ENCODE data around the gene GARS1.

GRCh38 chr7:30562498-30562897 is 32.2 kb upstream of the GARS1 start:
- TF ChIP-seq CTCF (IDR thresholded peaks at IDR 0.05): peak; percentile 6
- no peak for TF ChIP-seq EZH2 (IDR thresholded peaks at IDR 0.05)
- TF ChIP-seq EZH2phosphoT487 (IDR thresholded peaks at IDR 0.05): no peak
